ENCODE results near the gene SEL1L3. TPM values are rescaled to one million over a fixed set of nuclear protein-coding genes. Genes with fewer than 3 reads are reported as not detected.

The SEL1L3 gene
- total RNA-seq, 1 donor from 2014 or later: 70.5 TPM

GRCh38 chr4:25704516-25704915 lies 158.3 kb downstream of the SEL1L3 start:
- no peak overlapping the region for H3K4me3 ChIP-seq
- H3K36me3 ChIP-seq: no peaks in the 10 kb centered on the region
- no peak for TF ChIP-seq CTCF (IDR thresholded peaks at IDR 0.05)
- H3K27me3 ChIP-seq (ENCODE audit: low read depth): no peaks in the 10 kb centered on the region
- no peak overlapping the region for H3K27ac ChIP-seq
- ATAC-seq (no peak), DNase-seq (no peak)
- no peaks in the 10 kb centered on the region for H3K4me1 ChIP-seq
- no peaks in the 10 kb centered on the region for H3K9me3 ChIP-seq
- intact Hi-C loops (cut with DNase I): no loop called here

- Histone ChIP-seq H3K36me3 (no peaks in the 10 kb centered on the region), H3K27ac (no peak overlapping the region), H3K4me3 (no peak overlapping the region), H3K4me1 (no peaks in the 10 kb centered on the region), H3K27me3 (ENCODE audit: low read depth) (no peaks in the 10 kb centered on the region), H3K9me3 (no peaks in the 10 kb centered on the region)
- no peak for TF ChIP-seq CTCF (IDR thresholded peaks at IDR 0.05)
- no peak for DNase-seq
- ATAC-seq: no peak
- intact Hi-C loops (cut with DNase I): no loop called here
Measured at GRCh38 chr4:25703731-25704388, 158.9 kb downstream of the SEL1L3 start.

- no peak overlapping the region for H3K27ac ChIP-seq
- intact Hi-C loops (cut with DNase I): no loop called here
- DNase-seq (no peak), ATAC-seq (no peak)
- H3K36me3 ChIP-seq: no peaks in the 10 kb centered on the region
- no peaks in the 10 kb centered on the region for H3K4me1 ChIP-seq
- TF ChIP-seq CTCF (IDR thresholded peaks at IDR 0.05): no peak
- H3K9me3 ChIP-seq: no peaks in the 10 kb centered on the region
- no peak overlapping the region for H3K4me3 ChIP-seq
- no peaks in the 10 kb centered on the region for H3K27me3 ChIP-seq (ENCODE audit: low read depth)
Measured at GRCh38 chr4:25702848-25703247, 159.9 kb downstream of the SEL1L3 start.

GRCh38 chr4:25700661-25701060 lies 162.1 kb downstream of the SEL1L3 start:
- TF ChIP-seq CTCF (IDR thresholded peaks at IDR 0.05): no peak
- no peaks in the 10 kb centered on the region for H3K9me3 ChIP-seq
- no peaks in the 10 kb centered on the region for H3K36me3 ChIP-seq
- intact Hi-C loops (cut with DNase I): no loop called here
- DNase-seq (no peak), ATAC-seq (no peak)
- no peak overlapping the region for H3K4me3 ChIP-seq
- H3K27me3 ChIP-seq (ENCODE audit: low read depth): no peaks in the 10 kb centered on the region
- H3K4me1 ChIP-seq: no peaks in the 10 kb centered on the region
- H3K27ac ChIP-seq: no peak overlapping the region

- Histone ChIP-seq H3K4me1 (no peaks in the 10 kb centered on the region), H3K27ac (no peak overlapping the region), H3K4me3 (no peak overlapping the region), H3K27me3 (ENCODE audit: low read depth) (no peaks in the 10 kb centered on the region), H3K9me3 (no peaks in the 10 kb centered on the region), H3K36me3 (no peaks in the 10 kb centered on the region)
- intact Hi-C loops (cut with DNase I): no loop called here
- no peak for ATAC-seq
- no peak for TF ChIP-seq CTCF (IDR thresholded peaks at IDR 0.05)
- DNase-seq: no peak
Measured at GRCh38 chr4:25697516-25697915, 165.3 kb downstream of the SEL1L3 start.

Other genes starting within 250 kb of the SEL1L3 start
- gene SLC34A2, start 207.1 kb downstream of the SEL1L3 start, total RNA-seq: 2,258 TPM
- gene SMIM20, start 51.2 kb upstream of the SEL1L3 start, total RNA-seq: 25.7 TPM

Data from lower lobe of right lung (tissue), 2 donors.